IMR-90 (cell line): ENCODE results near the gene C2orf80. TPM values are rescaled to one million over a fixed set of nuclear protein-coding genes. Genes with fewer than 3 reads are reported as not detected.

Experiments used
- ATAC-seq: fragments of 200-7000 bp; cut with Tn5 transposase; 2 replicates; pipeline ENCODE4 v1.9.1; 2020; ENCODE audit warnings: low read depth, mild to moderate bottlenecking, moderate library complexity
- BruUV-seq: library from RNA; stranded (reverse); fragments of 400-500 nt; replicated peaks from 2 replicates; lab custom pipeline; 2021; lab: Mats Ljungman, UMichigan
- CTCF ChIA-PET: fragments of 300-600 bp; formaldehyde crosslinking; extraction: SDS; loops from one replicate; lab custom pipeline; 2021; ENCODE audit warnings: antibody characterized with exemption; lab: Yijun Ruan, JAX
- POLR2A ChIA-PET: fragments of 300-600 bp; sonication (Branson Sonifier 250); formaldehyde crosslinking; loops from one replicate; lab custom pipeline; 2022; ENCODE audit warnings: antibody characterized with exemption; ENCODE audit not compliant: unreplicated experiment; lab: Charles Lee
- DNase-seq: peaks from one replicate; pipeline ENCODE4 v3.0.0; 2013
- H2AFZ ChIP-seq: replicated peaks from 2 replicates; pipeline ENCODE3; 2013; ENCODE audit warnings: low read length, mild to moderate bottlenecking; ENCODE audit not compliant: poor library complexity
- H2AK5ac ChIP-seq: 2 replicates; pipeline ENCODE4 v1.6.1; 2013; ENCODE audit warnings: low read depth, low read length, inconsistent platforms
- H2AK9ac ChIP-seq: replicated peaks from 2 replicates; pipeline ENCODE3; 2013; ENCODE audit warnings: mild to moderate bottlenecking, low read depth, low read length, moderate library complexity; ENCODE audit not compliant: poor library complexity
- H2BK120ac ChIP-seq: 2 replicates; pipeline ENCODE4 v1.6.1; 2013; ENCODE audit warnings: low read depth, low read length, inconsistent platforms
- H2BK15ac ChIP-seq: 3 replicates; pipeline ENCODE4 v1.6.1; 2013; ENCODE audit warnings: low read depth, low read length, inconsistent platforms
- H2BK20ac ChIP-seq: 2 replicates; pipeline ENCODE4 v1.6.1; 2013; ENCODE audit warnings: low read depth, mild to moderate bottlenecking, inconsistent platforms, low read length, moderate library complexity
- H2BK5ac ChIP-seq: 2 replicates; pipeline ENCODE4 v1.6.1; 2013; ENCODE audit warnings: mild to moderate bottlenecking, low read depth, low read length, inconsistent platforms; ENCODE audit not compliant: poor library complexity, severe bottlenecking
- H3K14ac ChIP-seq: replicated peaks from 2 replicates; pipeline ENCODE4 v1.6.1; 2013; ENCODE audit warnings: low read depth, low read length, inconsistent platforms
- H3K18ac ChIP-seq: 2 replicates; pipeline ENCODE4 v1.6.1; 2013; ENCODE audit warnings: low read depth, low read length, control low read depth
- H3K23ac ChIP-seq: 2 replicates; pipeline ENCODE4 v1.6.1; 2013; ENCODE audit warnings: low read depth, low read length, inconsistent platforms
- H3K27ac ChIP-seq: 2 replicates; pipeline ENCODE4 v1.5.1; 2013; ENCODE audit warnings: mild to moderate bottlenecking, control low read depth, low read length; ENCODE audit not compliant: insufficient read depth
- H3K27me3 ChIP-seq: 2 replicates; pipeline ENCODE4 v1.6.1; 2013; ENCODE audit warnings: low read length; ENCODE audit not compliant: control insufficient read depth, insufficient read depth
- H3K36me3 ChIP-seq: 2 replicates; pipeline ENCODE4 v1.6.1; 2013; ENCODE audit warnings: low read length, mixed read lengths; ENCODE audit not compliant: control insufficient read depth, insufficient read depth
- H3K4ac ChIP-seq: 2 replicates; pipeline ENCODE4 v1.6.1; 2013; ENCODE audit warnings: low read depth, low read length, inconsistent platforms
- H3K4me1 ChIP-seq: 2 replicates; pipeline ENCODE4 v1.6.1; 2013; ENCODE audit warnings: low read length, mixed read lengths; ENCODE audit not compliant: control insufficient read depth, insufficient read depth
- H3K4me2 ChIP-seq: 2 replicates; pipeline ENCODE4 v1.6.1; 2013; ENCODE audit warnings: low read depth, mild to moderate bottlenecking, control low read depth, low read length, moderate library complexity
- H3K4me3 ChIP-seq: 2 replicates; pipeline ENCODE4 v1.5.1; 2013; ENCODE audit warnings: low read depth, mild to moderate bottlenecking, control low read depth, low read length, moderate library complexity; ENCODE audit not compliant: insufficient read depth
- H3K56ac ChIP-seq: 2 replicates; pipeline ENCODE4 v1.6.1; 2013; ENCODE audit warnings: low read length, inconsistent platforms; ENCODE audit not compliant: insufficient read depth; ENCODE audit errors: extremely low read depth
- H3K79me1 ChIP-seq, 2 experiments: 2 replicates each; pipeline ENCODE4 v1.6.1; 2013; ENCODE audit warnings: low read length in 2 of 2, inconsistent platforms in 1 of 2, low read depth in 1 of 2
- H3K9ac ChIP-seq: 2 replicates; pipeline ENCODE4 v1.6.1; 2013; ENCODE audit warnings: low read depth, low read length, control low read depth
- H3K9me1 ChIP-seq: 2 replicates; pipeline ENCODE4 v1.6.1; 2013; ENCODE audit warnings: low read length, inconsistent platforms; ENCODE audit not compliant: insufficient read depth
- H3K9me3 ChIP-seq: 2 replicates; pipeline ENCODE4 v1.6.1; 2013; ENCODE audit warnings: low read length; ENCODE audit not compliant: control insufficient read depth, insufficient read depth
- H4K20me1 ChIP-seq: 2 replicates; pipeline ENCODE4 v1.6.1; 2013; ENCODE audit warnings: low read length, inconsistent platforms; ENCODE audit not compliant: insufficient read depth
- H4K5ac ChIP-seq: 2 replicates; pipeline ENCODE4 v1.6.1; 2013; ENCODE audit warnings: mild to moderate bottlenecking, low read depth, low read length, control low read depth
- H4K8ac ChIP-seq, 2 experiments: 2 replicates each; pipeline ENCODE4 v1.6.1; 2013; ENCODE audit warnings: low read depth in 2 of 2, low read length in 2 of 2, control low read depth in 1 of 2, inconsistent platforms in 1 of 2
- H4K91ac ChIP-seq: 2 replicates; pipeline ENCODE4 v1.6.1; 2013; ENCODE audit warnings: low read depth, low read length, inconsistent platforms; ENCODE audit not compliant: insufficient read depth
- BHLHE40 ChIP-seq: fragments of 150-350 bp; IDR thresholded peaks from 2 replicates; pipeline ENCODE4 v1.6.1; 2016; ENCODE audit warnings: mild to moderate bottlenecking, low read depth, low read length
- CHD1 ChIP-seq: IDR thresholded peaks from 2 replicates; pipeline ENCODE4 v1.6.1; 2012; ENCODE audit warnings: low read depth, low read length, improper control_type of control experiment
- ELK1 ChIP-seq: fragments of 150-350 bp; IDR thresholded peaks from 2 replicates; pipeline ENCODE4 v1.6.1; 2016; ENCODE audit warnings: low read depth, mild to moderate bottlenecking, low read length, moderate library complexity, borderline replicate concordance
- FOS ChIP-seq: fragments of 150-350 bp; IDR thresholded peaks from 2 replicates; pipeline ENCODE4 v1.6.1; 2016; ENCODE audit warnings: low read depth, low read length
- MAFK ChIP-seq: IDR thresholded peaks from 2 replicates; pipeline ENCODE4 v1.6.1; 2012; ENCODE audit warnings: low read depth, low read length, improper control_type of control experiment
- MXI1 ChIP-seq: IDR thresholded peaks from 2 replicates; pipeline ENCODE4 v1.6.1; 2012; ENCODE audit warnings: low read depth, mild to moderate bottlenecking, low read length, moderate library complexity, borderline replicate concordance
- NFE2L2 ChIP-seq: fragments of 150-350 bp; IDR thresholded peaks from 2 replicates; pipeline ENCODE4 v1.6.1; 2016; ENCODE audit warnings: low read depth, mild to moderate bottlenecking, low read length
- RCOR1 ChIP-seq: IDR thresholded peaks from 2 replicates; pipeline ENCODE4 v1.6.1; 2012; ENCODE audit warnings: mild to moderate bottlenecking, low read length, improper control_type of control experiment; ENCODE audit not compliant: insufficient replicate concordance
- RFX5 ChIP-seq: IDR thresholded peaks from 2 replicates; pipeline ENCODE4 v1.8.0; 2012; ENCODE audit warnings: low read depth, mild to moderate bottlenecking, low read length, moderate library complexity
- SMC3 ChIP-seq: fragments of 150-350 bp; IDR thresholded peaks from 2 replicates; pipeline ENCODE4 v1.6.1; 2016; ENCODE audit warnings: low read depth, mild to moderate bottlenecking, antibody characterized with exemption, low read length, moderate library complexity
- WGBS, 2 experiments: methylation state at CpG; one replicate each; pipeline versions ENCODE4 v1.1.5 to v1.1.7; 2013; ENCODE audit warnings: missing lambda C conversion rate in 2 of 2; ENCODE audit not compliant: insufficient read length in 1 of 2; ENCODE audit errors: extremely low coverage in 2 of 2; 5-methylcytosine and 5-hydroxymethylcytosine counted together
- dilution Hi-C: fragments of 300-500 bp; cut with HindIII; formaldehyde crosslinking; loops from one replicate; pipeline ENCODE4 v1.14.3; 2018; ENCODE audit warnings: low sequenced_read_pairs; ENCODE audit not compliant: unreplicated experiment
- in situ Hi-C: fragments of 300-500 bp; cut with MboI; formaldehyde crosslinking; loops from 3 replicates; pipeline ENCODE4 v1.14.3; 2019; ENCODE audit warnings: low sequenced_read_pairs, inconsistent platforms, mixed read lengths
- intact Hi-C: fragments of 100-400 bp; cut with micrococcal nuclease; formaldehyde crosslinking; loops from 2 replicates; pipeline ENCODE4 v1.10.0; 2022
- polyA plus RNA-seq, 3 experiments: library from polyadenylated mRNA; depleted of rRNA; stranded (reverse); fragments of >200 nt; gene quantifications; 2 replicates each; pipeline ENCODE4 v1.2.3, GENCODE V29; 2012; ENCODE audit warnings: low replicate concordance in 1 of 3
- total RNA-seq: library from RNA; depleted of rRNA; stranded (reverse); fragments of >200 nt; gene quantifications from 2 replicates; pipeline ENCODE4 v1.2.3, GENCODE V29; 2012
- TF ChIP-seq, protein P1 (sequence below): conservative IDR thresholded peaks from 2 replicates; pipeline ENCODE4 v1.5.1; 2012; ENCODE audit warnings: mild to moderate bottlenecking, low read depth, low read length, improper control_type of control experiment

Gene C2orf80
- total and polyA plus RNA-seq, 2 of the 4 experiments (the other 2 are of a cell fraction): not detected

- H4K5ac ChIP-seq: no peak overlapping the region
- H2BK20ac ChIP-seq: no peak overlapping the region
- no peak overlapping the region for H3K4me3 ChIP-seq
- dilution Hi-C loops (no loop called here), intact Hi-C loops (no loop called here), in situ Hi-C loops (no loop called here)
- no TSS peak for BruUV-seq
- no peak overlapping the region for H4K8ac ChIP-seq
- TF ChIP-seq RCOR1 (no peak), RFX5 (no peak), FOS (no peak), MAFK (no peak), ELK1 (no peak), SMC3 (no peak), BHLHE40 (no peak), CHD1 (no peak), NFE2L2 (no peak), MXI1 (no peak)
- TF ChIP-seq, protein P1, sequence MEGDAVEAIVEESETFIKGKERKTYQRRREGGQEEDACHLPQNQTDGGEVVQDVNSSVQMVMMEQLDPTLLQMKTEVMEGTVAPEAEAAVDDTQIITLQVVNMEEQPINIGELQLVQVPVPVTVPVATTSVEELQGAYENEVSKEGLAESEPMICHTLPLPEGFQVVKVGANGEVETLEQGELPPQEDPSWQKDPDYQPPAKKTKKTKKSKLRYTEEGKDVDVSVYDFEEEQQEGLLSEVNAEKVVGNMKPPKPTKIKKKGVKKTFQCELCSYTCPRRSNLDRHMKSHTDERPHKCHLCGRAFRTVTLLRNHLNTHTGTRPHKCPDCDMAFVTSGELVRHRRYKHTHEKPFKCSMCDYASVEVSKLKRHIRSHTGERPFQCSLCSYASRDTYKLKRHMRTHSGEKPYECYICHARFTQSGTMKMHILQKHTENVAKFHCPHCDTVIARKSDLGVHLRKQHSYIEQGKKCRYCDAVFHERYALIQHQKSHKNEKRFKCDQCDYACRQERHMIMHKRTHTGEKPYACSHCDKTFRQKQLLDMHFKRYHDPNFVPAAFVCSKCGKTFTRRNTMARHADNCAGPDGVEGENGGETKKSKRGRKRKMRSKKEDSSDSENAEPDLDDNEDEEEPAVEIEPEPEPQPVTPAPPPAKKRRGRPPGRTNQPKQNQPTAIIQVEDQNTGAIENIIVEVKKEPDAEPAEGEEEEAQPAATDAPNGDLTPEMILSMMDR: no peak
- no peak overlapping the region for H2BK120ac ChIP-seq
- no peak overlapping the region for H3K18ac ChIP-seq
- no peak overlapping the region for H3K56ac ChIP-seq
- no peak overlapping the region for H3K9ac ChIP-seq
- no peak overlapping the region for H2BK5ac ChIP-seq
- no peaks in the 10 kb centered on the region for H4K20me1 ChIP-seq
- no peak overlapping the region for H3K23ac ChIP-seq
- H3K9me3 ChIP-seq: no peaks in the 10 kb centered on the region
- H4K91ac ChIP-seq: no peak overlapping the region
- no peak overlapping the region for H2AFZ ChIP-seq
- H3K14ac ChIP-seq: no peak overlapping the region
- no peaks in the 10 kb centered on the region for H3K36me3 ChIP-seq
- DNase-seq (no peak), ATAC-seq (no peak)
- H3K9me1 ChIP-seq: no peaks in the 10 kb centered on the region
- H3K4ac ChIP-seq: no peak overlapping the region
- no CpG with 5 or more reads among the region's 2 CpGs for WGBS, 2 experiments
- no peak overlapping the region for H3K27ac ChIP-seq
- no peak overlapping the region for H2BK15ac ChIP-seq
- H3K79me1 ChIP-seq: no peaks in the 10 kb centered on the region
- no peaks in the 10 kb centered on the region for H3K4me1 ChIP-seq
- no peak overlapping the region for H2AK9ac ChIP-seq
- no peak overlapping the region for H3K4me2 ChIP-seq
- H2AK5ac ChIP-seq: no peak overlapping the region
- no peaks in the 10 kb centered on the region for H3K27me3 ChIP-seq
- POLR2A ChIA-PET: no interaction called here
- CTCF ChIA-PET: interaction anchor here (0.9 kb wide), 1 partner anchor 14 kb away, joined by 3 read pairs; no protein-coding TSS in a partner anchor
Measured at GRCh38 chr2:208156439-208156838, 33.4 kb downstream of the C2orf80 start.
